Ascending aorta (tissue), 2 donors: Measurements from ENCODE around the gene GDAP1L1. TPM values are rescaled to one million over a fixed set of nuclear protein-coding genes. Genes with fewer than 3 reads are reported as not detected.

Source experiments
- DNase-seq, 2 donors: peaks; one replicate each; pipeline ENCODE4 v3.0.0-alpha.2; 2019; ENCODE audit warnings: low spot score in 2 of 2
- H3K27ac ChIP-seq, 2 donors: fragments of 200-600 bp; sonication (generic); one replicate each; pipeline ENCODE4 v1.5.1; 2016 to 2017; ENCODE audit warnings: mild to moderate bottlenecking in 1 of 2
- H3K27me3 ChIP-seq: fragments of 200-600 bp; sonication (generic); one replicate; pipeline ENCODE4 v1.5.1; 2017
- H3K36me3 ChIP-seq, 2 donors: fragments of 200-600 bp; sonication (generic); one replicate each; pipeline ENCODE4 v1.5.1; 2016
- H3K4me1 ChIP-seq, 2 donors: fragments of 200-600 bp; sonication (generic); one replicate each; pipeline ENCODE4 v1.5.1; 2016 to 2017; ENCODE audit warnings: mild to moderate bottlenecking in 1 of 2
- H3K4me3 ChIP-seq, 2 donors: fragments of 200-600 bp; sonication (generic); one replicate each; pipeline ENCODE4 v1.5.1; 2016 to 2017; ENCODE audit warnings: mild to moderate bottlenecking in 1 of 2
- H3K9me3 ChIP-seq, 2 donors: fragments of 200-600 bp; sonication (generic); one replicate each; pipeline ENCODE4 v1.5.1; 2016
- CTCF ChIP-seq, 3 experiments: fragments of 200-600 bp in 2 of 3; fragments of 450-650 bp in 1 of 3; sonication (generic) in 2 of 3; IDR thresholded peaks; one replicate each; pipeline ENCODE4 v1.5.1; 2016 to 2019; ENCODE audit warnings: antibody characterized with exemption in 3 of 3, mild to moderate bottlenecking in 1 of 3, moderate library complexity in 1 of 3
- intact Hi-C: fragments of 100-400 bp; cut with DNase I; formaldehyde crosslinking; loops from one replicate; pipeline ENCODE4 v1.15.1; 2023
- total RNA-seq: library from RNA; depleted of rRNA; stranded (reverse); fragments of >200 nt; gene quantifications from one replicate; pipeline ENCODE4 v1.1.0, GENCODE V29; 2016

GDAP1L1 gene
- total RNA-seq, 1 donor from 2014 or later: not detected

- intact Hi-C loops: no loop called here
- H3K9me3 ChIP-seq: no peaks in the 10 kb centered on the region
- H3K27me3 ChIP-seq: no peaks in the 10 kb centered on the region
- no peak for TF ChIP-seq CTCF (IDR thresholded peaks at IDR 0.05)
- H3K4me1 ChIP-seq: peaks cover 4 to 30% of the 10 kb centered on the region in 2 donors
- H3K36me3 ChIP-seq: peaks cover 33 to 52% of the 10 kb centered on the region in 2 donors
- no peak for DNase-seq
- H3K4me3 ChIP-seq: no peak overlapping the region
- H3K27ac ChIP-seq: peak overlapping the region; percentile 2 to 53
Observed at GRCh38 chr20:44203161-44203560, 43.9 kb upstream of the GDAP1L1 start.

- intact Hi-C loops: no loop called here
- peak overlapping the region; percentile 63 to 66 for H3K27ac ChIP-seq
- DNase-seq: no peak
Observed at GRCh38 chr20:44204156-44204831, 42.8 kb upstream of the GDAP1L1 start.

GRCh38 chr20:44204832-44205215 lies 42.3 kb upstream of the GDAP1L1 start:
- peaks cover 4 to 45% of the 10 kb centered on the region in 2 donors for H3K4me1 ChIP-seq
- intact Hi-C loops: no loop called here

More at GRCh38 chr20:44204156-44204831, 42.8 kb upstream of the GDAP1L1 start:
- TF ChIP-seq CTCF (IDR thresholded peaks at IDR 0.05): no peak
- Histone ChIP-seq H3K27me3 (no peaks in the 10 kb centered on the region), H3K4me3 (no peak overlapping the region), H3K36me3 (peaks cover 24 to 41% of the 10 kb centered on the region in 2 donors), H3K9me3 (no peaks in the 10 kb centered on the region), H3K4me1 (peaks cover 4 to 41% of the 10 kb centered on the region in 2 donors)

GRCh38 chr20:44206132-44206531 lies 41.0 kb upstream of the GDAP1L1 start:
- peaks cover 0 to 45% of the 10 kb centered on the region in 2 donors for H3K4me1 ChIP-seq
- no peak for TF ChIP-seq CTCF (IDR thresholded peaks at IDR 0.05)
- no peak for DNase-seq
- H3K27ac ChIP-seq: peak overlapping the region in 1 of 2 donors; percentile 8
- no peaks in the 10 kb centered on the region for H3K9me3 ChIP-seq
- peaks cover 12 to 28% of the 10 kb centered on the region in 2 donors for H3K36me3 ChIP-seq
- no peaks in the 10 kb centered on the region for H3K27me3 ChIP-seq
- intact Hi-C loops: no loop called here
- H3K4me3 ChIP-seq: no peak overlapping the region

More at GRCh38 chr20:44204832-44205215, 42.3 kb upstream of the GDAP1L1 start:
- Histone ChIP-seq H3K36me3 (peaks cover 19 to 36% of the 10 kb centered on the region in 2 donors), H3K9me3 (no peaks in the 10 kb centered on the region), H3K4me3 (no peak overlapping the region), H3K27ac (peak overlapping the region; percentile 63 to 66), H3K27me3 (no peaks in the 10 kb centered on the region)
- no peak for DNase-seq
- TF ChIP-seq CTCF (IDR thresholded peaks at IDR 0.05): no peak

- intact Hi-C loops: no loop called here
- no peak for DNase-seq
- peak overlapping the region in 1 of 2 donors; percentile 96 for H3K27ac ChIP-seq
- H3K4me3 ChIP-seq: no peak overlapping the region
- peaks cover 8 to 17% of the 10 kb centered on the region in 2 donors for H3K36me3 ChIP-seq
- no peaks in the 10 kb centered on the region for H3K27me3 ChIP-seq
- H3K4me1 ChIP-seq: peaks cover 0 to 51% of the 10 kb centered on the region in 2 donors
- TF ChIP-seq CTCF (IDR thresholded peaks at IDR 0.05): no peak
- H3K9me3 ChIP-seq: no peaks in the 10 kb centered on the region
Observed at GRCh38 chr20:44207126-44207723, 39.9 kb upstream of the GDAP1L1 start.
